SK-N-MC (cell line): ENCODE measurements around the gene P2RY2.

ENCODE experiments used
- DNase-seq: peaks from one replicate; pipeline ENCODE4 v3.0.0-alpha.2; 2011; ENCODE audit warnings: low read depth, low spot score
- H3K27ac ChIP-seq: fragments of 200-600 bp; sonication (generic); 2 replicates; pipeline ENCODE4 v1.5.1; 2016; ENCODE audit warnings: mixed run types
- H3K36me3 ChIP-seq: fragments of 200-600 bp; sonication (generic); 2 replicates; pipeline ENCODE4 v1.6.1; 2017; ENCODE audit warnings: antibody characterized with exemption, low read length, mixed read lengths; ENCODE audit not compliant: insufficient read depth
- H3K4me3 ChIP-seq: fragments of 200-600 bp; sonication (generic); 2 replicates; pipeline ENCODE4 v1.5.1; 2016
- H3K9ac ChIP-seq: fragments of 200-600 bp; sonication (generic); 2 replicates; pipeline ENCODE4 v1.8.0; 2017; ENCODE audit warnings: mixed run types, mixed read lengths; ENCODE audit not compliant: insufficient read length
- H3K9me3 ChIP-seq: fragments of 200-600 bp; sonication (generic); 2 replicates; pipeline ENCODE4 v1.6.1; 2017; ENCODE audit warnings: low read depth, mild to moderate bottlenecking, antibody characterized with exemption, low read length, moderate library complexity, mixed read lengths
- EZH2 ChIP-seq: fragments of 200-600 bp; sonication (generic); IDR thresholded peaks from one replicate; pipeline ENCODE4 v1.6.1; 2017; ENCODE audit warnings: antibody characterized with exemption
- FOXP2 ChIP-seq: optimal IDR thresholded peaks from 2 replicates; pipeline ENCODE3; 2011; ENCODE audit warnings: mild to moderate bottlenecking, moderate library complexity; ENCODE audit not compliant: insufficient read depth; ENCODE audit errors: extremely low read length, control extremely low read depth
- POLR2AphosphoS5 ChIP-seq: IDR thresholded peaks from 2 replicates; pipeline ENCODE4 v1.6.1; 2012; ENCODE audit warnings: mild to moderate bottlenecking, low read depth, low read length, borderline replicate concordance

The P2RY2 gene

DNA sequence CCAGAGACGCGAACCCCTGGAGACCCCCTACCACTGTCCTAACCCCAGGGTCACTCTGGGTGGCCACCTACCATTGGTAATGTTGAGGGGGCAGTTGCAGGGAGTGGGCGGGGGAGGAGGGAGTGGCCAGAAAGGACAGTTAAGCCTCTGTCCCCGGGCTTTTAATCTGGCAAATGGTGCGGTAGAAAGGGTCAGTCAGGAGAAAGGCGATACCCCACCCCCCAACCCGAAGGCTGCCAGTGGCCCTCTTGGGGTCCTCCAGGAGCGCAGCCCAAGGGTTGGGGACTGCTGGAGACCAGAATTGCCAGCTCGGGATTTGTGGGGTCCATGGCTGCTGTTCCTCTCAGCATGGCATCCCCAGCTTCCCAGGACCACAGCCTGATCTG lies 742 bp downstream of the P2RY2 start:
- H3K4me3 ChIP-seq = no peak overlapping the region
- no peak overlapping the region for H3K27ac ChIP-seq
- no peaks in the 10 kb centered on the region for H3K36me3 ChIP-seq
- DNase-seq = no peak
- H3K9me3 ChIP-seq = no peaks in the 10 kb centered on the region
- no peak for TF ChIP-seq EZH2
- no peak for TF ChIP-seq FOXP2
- no peak for TF ChIP-seq POLR2AphosphoS5
- no peak overlapping the region for H3K9ac ChIP-seq

- Histone ChIP-seq H3K27ac (no peak overlapping the region), H3K4me3 (no peak overlapping the region)
- TF ChIP-seq EZH2 (no peak), POLR2AphosphoS5 (no peak), FOXP2 (no peak)
Measured at GRCh38 chr11:73219396-73220285, 1.6 kb downstream of the P2RY2 start.

DNA sequence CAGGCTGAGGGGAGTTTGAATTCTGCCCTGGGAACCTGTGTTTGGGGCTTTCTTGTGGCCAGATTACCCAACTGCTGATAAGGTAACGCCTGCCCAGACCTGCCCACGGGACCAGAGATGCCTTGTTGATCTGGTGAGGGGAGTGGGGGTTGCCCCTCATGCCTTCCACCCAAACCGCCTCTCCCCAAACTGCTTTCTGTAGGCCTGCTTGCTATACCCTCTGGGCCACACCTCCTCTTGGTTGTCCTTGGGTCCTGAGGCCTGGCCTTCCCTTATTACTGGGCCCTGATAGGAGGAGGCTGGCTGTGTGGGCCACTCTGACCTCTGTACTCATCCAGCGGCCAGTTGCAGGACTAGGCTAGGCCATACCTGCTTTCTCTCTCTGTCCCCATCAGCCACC lies 3.4 kb downstream of the P2RY2 start:
- TF ChIP-seq FOXP2 = no peak
- no peak for TF ChIP-seq POLR2AphosphoS5
- no peak for TF ChIP-seq EZH2
- H3K4me3 ChIP-seq = no peak overlapping the region
- no peaks in the 10 kb centered on the region for H3K36me3 ChIP-seq
- H3K9me3 ChIP-seq = no peaks in the 10 kb centered on the region
- H3K9ac ChIP-seq = no peak overlapping the region
- no peak for DNase-seq
- H3K27ac ChIP-seq = no peak overlapping the region

More at GRCh38 chr11:73219396-73220285, 1.6 kb downstream of the P2RY2 start:
- no peak for DNase-seq
- Histone ChIP-seq H3K36me3 (no peaks in the 10 kb centered on the region), H3K9me3 (no peaks in the 10 kb centered on the region), H3K9ac (no peak overlapping the region)

DNA sequence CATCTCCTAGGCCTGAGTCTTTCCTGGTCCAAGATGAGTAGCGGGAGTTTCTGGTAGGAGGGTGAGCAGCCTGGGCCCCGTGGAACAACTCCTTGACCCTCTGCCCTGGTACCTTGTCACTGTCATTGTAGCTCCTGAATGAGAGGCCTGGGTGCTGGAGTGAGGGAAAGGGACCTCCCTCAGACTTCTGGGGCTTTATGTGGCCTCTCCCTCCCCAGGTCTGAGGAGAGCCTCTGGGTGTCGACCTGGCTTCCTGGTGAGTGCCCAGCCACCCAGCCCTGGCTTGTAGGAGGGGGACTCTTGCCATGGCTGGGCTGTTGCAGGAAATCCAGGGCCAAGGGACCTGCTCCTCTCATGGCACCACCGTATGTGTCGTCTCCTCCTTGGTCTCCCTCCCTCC lies 3.9 kb downstream of the P2RY2 start:
- no peak overlapping the region for H3K9ac ChIP-seq
- no peaks in the 10 kb centered on the region for H3K36me3 ChIP-seq
- H3K9me3 ChIP-seq = no peaks in the 10 kb centered on the region
- TF ChIP-seq POLR2AphosphoS5 = no peak
- TF ChIP-seq EZH2 = no peak
- TF ChIP-seq FOXP2 = no peak
- no peak overlapping the region for H3K4me3 ChIP-seq
- DNase-seq = no peak
- no peak overlapping the region for H3K27ac ChIP-seq

DNA sequence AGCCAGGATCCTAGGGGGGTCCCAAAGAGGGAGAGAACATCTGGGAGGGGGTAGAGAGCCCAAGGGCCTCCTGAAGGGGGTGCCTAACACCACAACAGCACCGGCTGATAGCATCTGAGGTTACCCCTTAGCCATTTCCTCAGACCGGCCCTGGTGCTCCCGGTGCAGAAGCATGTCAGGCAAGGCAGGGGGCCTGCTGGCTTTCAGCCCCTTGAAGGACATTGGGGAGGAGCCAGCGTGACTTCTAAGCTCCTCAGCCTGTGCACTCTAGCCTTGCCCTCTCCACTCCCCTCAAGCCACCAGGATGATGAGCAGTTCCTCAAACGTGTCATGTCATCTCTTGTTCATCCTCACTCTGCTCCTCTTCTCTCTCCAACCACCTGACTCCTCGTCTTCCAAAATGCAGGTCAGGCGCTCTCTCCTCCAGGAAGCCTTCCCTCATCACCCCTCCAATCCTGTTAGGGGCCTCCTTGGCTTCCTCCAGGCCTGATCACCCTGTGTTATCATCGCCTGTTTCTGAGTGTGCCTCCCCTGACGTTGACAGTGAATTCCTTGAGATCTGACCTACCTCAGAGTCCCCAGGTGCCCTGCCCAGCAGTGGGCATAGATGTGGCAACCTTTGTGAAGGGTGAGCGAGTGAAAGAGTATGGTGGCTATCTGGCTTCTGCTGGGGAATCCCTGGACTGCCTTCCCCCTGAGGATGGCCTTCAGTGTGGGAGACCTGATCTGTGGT lies 6.1 kb downstream of the P2RY2 start:
- Histone ChIP-seq H3K9ac (no peak overlapping the region), H3K36me3 (no peaks in the 10 kb centered on the region), H3K4me3 (no peak overlapping the region), H3K9me3 (no peaks in the 10 kb centered on the region), H3K27ac (no peak overlapping the region)
- no peak for TF ChIP-seq POLR2AphosphoS5
- no peak for DNase-seq

DNA sequence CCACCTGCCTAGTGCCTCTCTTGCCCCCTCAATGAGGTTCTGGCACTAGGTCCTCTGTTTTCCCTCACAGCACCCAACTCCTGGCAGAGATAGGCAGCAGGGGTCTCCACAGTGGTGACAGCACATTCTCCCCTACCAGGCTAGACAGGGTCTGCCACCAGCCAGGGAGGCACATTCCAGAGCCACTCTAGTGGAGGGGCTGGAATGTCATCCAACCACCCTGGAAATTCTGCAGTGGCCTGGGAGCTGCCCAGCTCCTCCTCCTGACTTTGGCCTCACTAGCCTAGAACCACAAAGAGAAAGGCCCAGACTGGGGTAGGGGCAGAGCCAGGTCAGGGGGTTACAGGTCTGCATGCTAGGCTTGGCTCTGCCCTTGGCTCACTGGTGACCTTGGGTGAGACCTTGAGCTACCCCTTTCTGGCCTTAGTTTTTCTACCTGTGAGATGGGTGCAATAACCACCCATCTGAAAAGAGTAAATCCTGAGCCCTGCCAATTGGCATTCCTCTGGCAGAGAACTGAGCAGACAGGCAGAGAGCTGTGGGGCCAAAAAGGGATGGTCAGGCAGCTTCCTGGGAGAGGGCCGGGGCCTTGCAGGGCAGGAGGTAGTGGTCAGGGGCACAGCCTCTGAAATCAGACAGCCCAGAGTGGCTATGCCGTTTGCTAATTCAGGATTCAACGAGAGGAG lies 7.1 kb downstream of the P2RY2 start:
- no peak overlapping the region for H3K9ac ChIP-seq
- no peak for DNase-seq
- no peaks in the 10 kb centered on the region for H3K36me3 ChIP-seq
- no peak overlapping the region for H3K4me3 ChIP-seq
- H3K27ac ChIP-seq = no peak overlapping the region
- H3K9me3 ChIP-seq = no peaks in the 10 kb centered on the region
- TF ChIP-seq EZH2 = no peak
- TF ChIP-seq POLR2AphosphoS5 = no peak
- no peak for TF ChIP-seq FOXP2

DNA sequence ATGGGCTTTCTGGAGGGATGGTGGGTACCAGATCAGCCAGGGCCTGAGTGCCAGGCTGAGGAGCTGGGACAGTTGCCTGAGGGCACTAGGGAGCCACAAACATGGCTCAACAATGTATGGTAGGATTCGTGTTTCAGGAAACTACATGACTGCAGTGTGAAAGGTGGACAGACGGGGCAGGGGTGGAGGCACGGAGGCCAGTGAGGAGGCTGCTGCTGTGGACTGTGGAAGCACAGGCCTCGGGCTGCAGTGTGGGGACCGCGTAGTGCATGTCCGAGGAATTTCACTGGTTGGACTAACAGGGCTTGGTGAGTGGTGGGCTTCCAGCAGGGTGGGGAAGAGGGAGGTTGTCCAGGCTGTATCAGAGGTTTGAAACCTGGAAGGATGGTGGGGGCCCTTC lies 7.8 kb downstream of the P2RY2 start:
- no peaks in the 10 kb centered on the region for H3K36me3 ChIP-seq
- TF ChIP-seq FOXP2 = no peak
- no peak for TF ChIP-seq EZH2
- no peak for TF ChIP-seq POLR2AphosphoS5
- no peak for DNase-seq
- H3K9ac ChIP-seq = no peak overlapping the region
- no peak overlapping the region for H3K4me3 ChIP-seq
- H3K9me3 ChIP-seq = no peaks in the 10 kb centered on the region
- no peak overlapping the region for H3K27ac ChIP-seq

DNA sequence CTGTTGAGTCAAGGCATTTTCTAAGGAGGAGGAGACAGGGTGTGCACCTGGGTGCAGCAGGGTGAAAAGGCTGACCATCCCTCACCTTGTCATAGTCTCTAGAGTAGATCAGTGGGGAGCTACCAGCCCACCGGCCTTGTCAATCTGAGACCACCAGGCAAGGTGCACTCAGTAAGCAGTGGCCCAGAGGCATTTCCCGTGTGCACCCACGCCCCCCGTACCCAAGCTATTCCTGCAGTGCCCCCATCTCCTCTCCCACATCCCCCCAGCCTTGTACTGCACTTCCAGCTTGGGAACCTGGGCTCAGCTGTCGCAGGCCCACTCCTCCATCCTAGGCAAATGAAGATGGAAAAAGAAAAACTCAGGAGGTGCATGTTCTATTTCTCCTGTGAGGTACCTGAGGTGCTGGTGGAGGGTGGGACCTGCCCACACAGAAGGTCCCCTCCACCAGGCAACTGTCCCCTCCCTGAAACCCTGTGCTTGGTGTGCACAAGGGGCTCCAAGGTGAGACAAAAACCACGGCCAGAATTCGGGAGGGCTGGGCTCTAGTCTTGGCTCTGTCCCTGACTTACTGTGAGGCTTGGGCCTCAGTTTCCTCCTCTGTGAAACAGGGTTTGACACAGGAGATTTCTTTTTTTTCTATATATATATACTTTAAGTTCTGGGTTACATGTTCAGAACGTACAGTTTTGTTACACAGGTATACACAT lies 8.4 kb downstream of the P2RY2 start:
- H3K36me3 ChIP-seq = no peaks in the 10 kb centered on the region
- no peak for DNase-seq
- H3K9ac ChIP-seq = no peak overlapping the region
- H3K4me3 ChIP-seq = no peak overlapping the region
- H3K27ac ChIP-seq = no peak overlapping the region
- no peak for TF ChIP-seq EZH2
- TF ChIP-seq FOXP2 = no peak
- no peak for TF ChIP-seq POLR2AphosphoS5
- H3K9me3 ChIP-seq = no peaks in the 10 kb centered on the region
